ENCODE measurements around the gene TNFSF11. TPM values are rescaled to one million over a fixed set of nuclear protein-coding genes. Genes with fewer than 3 reads are reported as not detected.

The TNFSF11 gene, protein sequence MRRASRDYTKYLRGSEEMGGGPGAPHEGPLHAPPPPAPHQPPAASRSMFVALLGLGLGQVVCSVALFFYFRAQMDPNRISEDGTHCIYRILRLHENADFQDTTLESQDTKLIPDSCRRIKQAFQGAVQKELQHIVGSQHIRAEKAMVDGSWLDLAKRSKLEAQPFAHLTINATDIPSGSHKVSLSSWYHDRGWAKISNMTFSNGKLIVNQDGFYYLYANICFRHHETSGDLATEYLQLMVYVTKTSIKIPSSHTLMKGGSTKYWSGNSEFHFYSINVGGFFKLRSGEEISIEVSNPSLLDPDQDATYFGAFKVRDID
- total RNA-seq: under 1 TPM; 0.27 to 0.33 TPM

DNA sequence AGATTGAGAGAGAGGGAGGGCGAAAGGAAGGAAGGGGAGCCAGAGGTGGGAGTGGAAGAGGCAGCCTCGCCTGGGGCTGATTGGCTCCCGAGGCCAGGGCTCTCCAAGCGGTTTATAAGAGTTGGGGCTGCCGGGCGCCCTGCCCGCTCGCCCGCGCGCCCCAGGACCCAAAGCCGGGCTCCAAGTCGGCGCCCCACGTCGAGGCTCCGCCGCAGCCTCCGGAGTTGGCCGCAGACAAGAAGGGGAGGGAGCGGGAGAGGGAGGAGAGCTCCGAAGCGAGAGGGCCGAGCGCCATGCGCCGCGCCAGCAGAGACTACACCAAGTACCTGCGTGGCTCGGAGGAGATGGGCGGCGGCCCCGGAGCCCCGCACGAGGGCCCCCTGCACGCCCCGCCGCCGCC is at the start of gene TNFSF11:
TNFSF11 (plus strand) TSS at position 142 of the 400 bp plus-strand sequence; CDS start at position 294, 152 bp downstream.
- Mint-ChIP-seq H3K27ac (peak within 1 kb of the TSS; percentile 8), H3K4me3 (peak within 1 kb of the TSS; percentile 76), H3K9me3 (peaks cover 6% of the 10 kb centered on the region), H3K36me3 (ENCODE audit: low read depth) (no peaks in the 10 kb centered on the region), H3K4me1 (ENCODE audit: low read depth) (peaks cover 27% of the 10 kb centered on the region), H3K27me3 (ENCODE audit: low read depth) (peaks cover 27% of the 10 kb centered on the region)
- CTCF ChIA-PET: no interaction called here
- no peak for DNase-seq
- intact Hi-C loops (cut with micrococcal nuclease): loop anchor here (1.0 to 5.0 kb wide), 2 partner anchors 76 to 242 kb away; no protein-coding TSS in a partner anchor

DNA sequence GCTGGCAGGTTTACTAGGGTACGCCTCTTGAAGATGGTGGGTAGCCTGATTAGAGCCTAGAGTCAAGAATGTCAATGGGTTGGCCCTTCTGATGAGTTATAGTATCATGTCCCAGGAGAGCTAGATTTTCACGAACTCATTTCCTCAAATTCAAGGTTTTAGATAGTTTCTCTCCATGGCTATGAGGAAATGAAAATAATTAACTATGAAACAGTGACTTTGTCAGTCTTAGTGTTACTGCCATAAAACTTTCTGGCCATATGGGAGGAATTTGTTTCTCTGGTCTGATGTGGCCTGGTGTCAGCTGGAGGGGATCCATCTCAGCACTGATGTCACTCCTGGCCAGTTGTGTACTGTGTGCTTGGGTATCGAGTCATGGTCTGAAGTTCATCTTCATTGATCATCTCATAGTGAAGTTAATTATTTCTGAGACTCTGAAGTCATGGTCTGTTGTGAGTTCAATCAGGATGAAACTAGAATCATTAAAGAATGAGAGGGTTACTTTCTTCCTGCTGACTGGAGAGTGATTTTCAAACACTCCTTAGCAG is 49.4 kb upstream of the TNFSF11 start:
- no peaks in the 10 kb centered on the region for H3K9me3 Mint-ChIP-seq
- no peak overlapping the region for H3K4me3 Mint-ChIP-seq
- DNase-seq: no peak
- CTCF ChIA-PET: no interaction called here
- H3K36me3 Mint-ChIP-seq (ENCODE audit: low read depth): no peaks in the 10 kb centered on the region
- H3K27ac Mint-ChIP-seq: no peak overlapping the region
- H3K27me3 Mint-ChIP-seq (ENCODE audit: low read depth): no peaks in the 10 kb centered on the region
- intact Hi-C loops (cut with micrococcal nuclease): no loop called here
- no peaks in the 10 kb centered on the region for H3K4me1 Mint-ChIP-seq (ENCODE audit: low read depth)

DNA sequence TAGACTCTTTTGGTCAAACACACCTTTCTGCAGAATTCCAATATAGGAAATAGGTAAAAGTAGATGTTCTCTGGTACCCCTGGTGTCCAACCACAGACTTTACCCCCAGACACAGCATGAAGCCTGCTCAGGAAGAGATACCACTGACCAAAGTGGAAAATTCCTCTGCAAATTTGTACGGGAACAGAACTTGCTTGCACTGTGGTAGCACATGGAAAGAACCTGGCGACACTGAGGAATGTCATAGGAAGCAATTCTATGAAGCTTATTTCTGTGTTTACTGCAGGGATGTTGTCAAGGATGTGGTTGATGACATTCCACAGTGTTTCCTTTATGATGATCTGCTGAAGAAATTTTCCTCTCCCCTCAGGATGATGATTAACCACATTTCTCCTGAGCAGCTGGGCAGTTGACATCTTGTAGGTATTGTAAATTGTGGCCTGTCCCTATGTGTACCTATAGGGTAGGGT is 48.9 kb upstream of the TNFSF11 start:
- Mint-ChIP-seq H3K4me1 (ENCODE audit: low read depth) (no peaks in the 10 kb centered on the region), H3K36me3 (ENCODE audit: low read depth) (no peaks in the 10 kb centered on the region), H3K9me3 (no peaks in the 10 kb centered on the region), H3K4me3 (no peak overlapping the region), H3K27me3 (ENCODE audit: low read depth) (no peaks in the 10 kb centered on the region), H3K27ac (no peak overlapping the region)
- CTCF ChIA-PET: no interaction called here
- DNase-seq: no peak
- intact Hi-C loops (cut with micrococcal nuclease): no loop called here

DNA sequence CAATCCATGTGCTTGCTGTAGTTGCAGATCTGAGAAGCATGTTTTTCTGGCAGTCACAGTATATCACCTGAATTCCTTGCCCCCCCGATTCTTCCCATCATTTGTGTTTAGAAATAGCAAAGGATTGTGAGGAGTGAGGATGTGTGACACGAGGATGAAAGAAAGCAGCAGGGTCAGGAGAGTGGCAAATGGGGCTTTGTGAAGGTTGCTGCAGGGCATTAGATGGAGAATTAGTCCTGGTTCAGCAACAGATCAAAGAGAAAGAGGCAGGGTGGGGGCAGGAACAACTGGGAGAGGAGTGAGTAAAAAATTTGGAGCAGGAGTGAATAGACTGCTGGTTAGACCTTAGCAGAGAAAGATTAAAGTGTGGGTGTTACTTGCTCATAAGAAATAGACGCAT is 47.7 kb upstream of the TNFSF11 start:
- Mint-ChIP-seq H3K27ac (no peak overlapping the region), H3K4me3 (no peak overlapping the region), H3K27me3 (ENCODE audit: low read depth) (no peaks in the 10 kb centered on the region), H3K4me1 (ENCODE audit: low read depth) (peaks cover 4% of the 10 kb centered on the region), H3K36me3 (ENCODE audit: low read depth) (no peaks in the 10 kb centered on the region), H3K9me3 (no peaks in the 10 kb centered on the region)
- CTCF ChIA-PET: no interaction called here
- DNase-seq: no peak
- intact Hi-C loops (cut with micrococcal nuclease): no loop called here

DNA sequence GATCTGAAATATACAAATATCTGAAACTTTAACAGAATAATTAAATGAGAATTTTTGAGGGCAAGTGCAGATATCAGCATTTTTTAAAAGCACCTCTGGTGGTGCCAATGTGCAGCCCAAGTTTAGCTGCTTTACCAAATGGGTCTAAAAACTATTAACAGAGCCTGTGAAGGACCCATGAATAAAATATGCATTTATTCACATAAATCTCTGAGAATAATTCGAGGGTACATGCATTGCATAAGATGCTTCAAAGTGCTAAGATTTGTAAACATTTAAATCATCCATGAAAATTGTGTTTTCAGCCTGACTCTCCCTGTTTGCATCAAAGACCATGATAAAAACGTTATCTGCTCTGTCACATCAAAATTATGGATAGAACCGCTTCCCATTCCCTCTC is 47.1 kb upstream of the TNFSF11 start:
- no peaks in the 10 kb centered on the region for H3K36me3 Mint-ChIP-seq (ENCODE audit: low read depth)
- H3K4me3 Mint-ChIP-seq: no peak overlapping the region
- H3K9me3 Mint-ChIP-seq: no peaks in the 10 kb centered on the region
- no peaks in the 10 kb centered on the region for H3K27me3 Mint-ChIP-seq (ENCODE audit: low read depth)
- H3K4me1 Mint-ChIP-seq (ENCODE audit: low read depth): peaks cover 4% of the 10 kb centered on the region
- DNase-seq: no peak
- intact Hi-C loops (cut with micrococcal nuclease): no loop called here
- CTCF ChIA-PET: no interaction called here
- H3K27ac Mint-ChIP-seq: no peak overlapping the region

DNA sequence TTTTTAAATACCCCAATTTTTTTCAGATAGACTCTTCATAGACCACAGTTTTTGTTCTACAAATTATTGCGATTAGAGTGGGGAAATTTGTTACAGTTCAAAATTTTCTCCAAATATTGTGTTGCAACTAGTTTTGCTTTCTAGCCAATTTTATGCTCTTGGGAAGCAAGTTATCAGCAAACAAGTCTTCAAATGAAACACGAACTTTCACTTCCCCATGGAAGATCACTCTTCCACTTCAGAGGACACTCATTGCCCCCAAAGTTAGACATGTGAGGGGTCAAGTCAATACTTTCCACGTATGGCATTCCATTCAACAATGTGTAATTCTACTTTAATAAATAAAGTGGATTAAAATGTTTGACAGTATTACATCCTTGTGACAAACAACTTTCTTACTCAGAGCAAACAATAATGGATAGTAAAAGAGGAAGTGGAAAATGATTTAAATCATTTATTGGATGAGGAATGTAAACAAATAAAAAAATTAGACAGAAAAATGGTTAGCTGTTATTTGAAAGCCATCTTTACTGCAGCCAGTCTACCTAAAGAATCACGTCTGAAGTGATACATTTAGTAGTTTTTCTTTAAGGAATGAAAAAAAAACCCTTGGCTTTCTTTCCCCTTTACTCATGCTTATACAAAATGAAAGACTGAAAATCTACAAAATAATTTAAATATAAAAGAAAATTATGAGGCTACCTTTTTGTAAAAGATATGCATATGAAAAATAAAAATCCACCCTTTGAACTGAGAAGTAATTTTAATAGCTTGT is 41.2 kb upstream of the TNFSF11 start:
- Mint-ChIP-seq H3K4me3 (no peak overlapping the region), H3K27me3 (ENCODE audit: low read depth) (no peaks in the 10 kb centered on the region), H3K4me1 (ENCODE audit: low read depth) (peaks cover 4% of the 10 kb centered on the region), H3K36me3 (ENCODE audit: low read depth) (no peaks in the 10 kb centered on the region), H3K9me3 (no peaks in the 10 kb centered on the region), H3K27ac (no peak overlapping the region)
- intact Hi-C loops (cut with micrococcal nuclease): no loop called here
- no peak for DNase-seq
- CTCF ChIA-PET: no interaction called here

DNA sequence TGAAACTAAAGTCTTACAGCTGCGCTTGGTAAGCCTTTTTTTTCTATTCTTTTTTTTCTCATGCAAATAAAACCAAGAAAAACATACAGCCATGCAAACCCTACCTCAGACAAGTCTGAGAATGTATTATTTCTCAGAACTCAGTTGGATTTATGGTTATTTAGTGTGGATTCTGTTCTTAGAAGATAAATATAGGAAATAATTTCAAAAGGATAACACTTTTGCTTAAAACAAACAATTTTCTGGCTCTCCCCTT is 40.7 kb upstream of the TNFSF11 start:
- Mint-ChIP-seq H3K27me3 (ENCODE audit: low read depth) (no peaks in the 10 kb centered on the region), H3K4me1 (ENCODE audit: low read depth) (peaks cover 4% of the 10 kb centered on the region), H3K9me3 (no peaks in the 10 kb centered on the region), H3K36me3 (ENCODE audit: low read depth) (no peaks in the 10 kb centered on the region), H3K27ac (no peak overlapping the region), H3K4me3 (no peak overlapping the region)
- no peak for DNase-seq
- CTCF ChIA-PET: no interaction called here
- intact Hi-C loops (cut with micrococcal nuclease): no loop called here

DNA sequence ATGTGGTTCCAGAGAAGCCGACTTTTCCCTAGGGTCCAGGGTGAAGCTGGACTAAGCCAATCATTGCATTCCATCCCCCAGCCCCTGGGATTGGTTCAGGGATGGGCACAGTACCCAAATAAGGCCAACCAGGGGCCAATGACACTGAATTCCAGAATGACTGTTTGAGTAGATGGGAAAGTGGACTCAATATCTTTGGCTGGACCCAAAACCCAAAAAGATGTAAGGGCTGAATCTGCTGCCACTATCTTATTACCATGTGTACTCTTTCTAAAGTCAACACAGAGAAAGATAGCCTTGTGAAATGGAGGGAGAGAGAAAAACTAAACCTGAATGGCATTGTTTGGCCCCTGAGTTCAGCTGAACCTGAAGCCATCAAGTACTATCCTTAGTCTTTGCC is 39.2 kb upstream of the TNFSF11 start:
- Mint-ChIP-seq H3K4me1 (ENCODE audit: low read depth) (peaks cover 10% of the 10 kb centered on the region), H3K36me3 (ENCODE audit: low read depth) (no peaks in the 10 kb centered on the region), H3K9me3 (no peaks in the 10 kb centered on the region), H3K4me3 (no peak overlapping the region), H3K27ac (no peak overlapping the region), H3K27me3 (ENCODE audit: low read depth) (no peaks in the 10 kb centered on the region)
- DNase-seq: no peak
- intact Hi-C loops (cut with micrococcal nuclease): no loop called here
- CTCF ChIA-PET: no interaction called here

DNA sequence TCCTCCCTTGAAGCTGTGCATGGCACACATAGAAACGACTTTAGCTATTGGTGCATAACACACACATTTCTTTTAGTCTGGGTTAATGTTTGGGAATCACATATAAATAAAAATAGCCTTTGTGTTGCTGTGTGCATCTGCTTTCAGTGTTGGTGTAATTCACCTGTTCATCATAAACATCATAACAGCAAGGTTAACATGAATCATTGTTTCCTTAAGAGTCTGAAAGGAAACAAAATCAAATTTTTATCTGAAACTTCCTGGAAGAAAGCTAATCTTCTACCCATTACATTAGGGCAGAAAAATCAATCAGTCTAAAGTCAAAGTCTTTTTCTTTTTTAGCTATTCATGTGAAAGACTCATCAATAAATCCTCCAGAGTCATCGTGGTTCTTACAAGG is 35.0 kb upstream of the TNFSF11 start:
- DNase-seq: no peak
- H3K36me3 Mint-ChIP-seq (ENCODE audit: low read depth): no peaks in the 10 kb centered on the region
- H3K9me3 Mint-ChIP-seq: no peaks in the 10 kb centered on the region
- no peak overlapping the region for H3K4me3 Mint-ChIP-seq
- H3K4me1 Mint-ChIP-seq (ENCODE audit: low read depth): peaks cover 6% of the 10 kb centered on the region
- CTCF ChIA-PET: no interaction called here
- no peaks in the 10 kb centered on the region for H3K27me3 Mint-ChIP-seq (ENCODE audit: low read depth)
- intact Hi-C loops (cut with micrococcal nuclease): no loop called here
- no peak overlapping the region for H3K27ac Mint-ChIP-seq

DNA sequence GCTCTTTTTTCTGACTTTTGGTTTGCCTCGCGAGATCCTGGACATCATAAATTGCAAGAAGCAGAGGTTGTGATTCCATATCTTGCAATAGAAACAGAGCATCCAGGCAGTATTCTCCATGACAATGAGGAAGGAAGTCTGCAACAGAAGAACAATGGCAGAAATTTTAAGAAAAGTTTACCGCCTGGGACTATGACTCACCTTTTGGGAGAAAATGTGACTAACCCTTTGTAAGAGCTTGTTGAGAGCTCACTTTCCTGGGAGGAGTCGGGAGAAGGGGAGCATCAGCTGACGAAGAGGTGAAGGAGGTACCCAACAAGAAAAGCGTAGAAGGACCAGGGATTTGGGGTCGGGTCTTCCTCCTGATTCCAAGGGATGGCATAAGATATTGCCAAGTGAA is 34.3 kb upstream of the TNFSF11 start:
- Mint-ChIP-seq H3K27me3 (ENCODE audit: low read depth) (no peaks in the 10 kb centered on the region), H3K4me3 (no peak overlapping the region), H3K36me3 (ENCODE audit: low read depth) (no peaks in the 10 kb centered on the region), H3K4me1 (ENCODE audit: low read depth) (peaks cover 6% of the 10 kb centered on the region), H3K27ac (no peak overlapping the region), H3K9me3 (no peaks in the 10 kb centered on the region)
- intact Hi-C loops (cut with micrococcal nuclease): no loop called here
- CTCF ChIA-PET: no interaction called here
- DNase-seq: no peak

DNA sequence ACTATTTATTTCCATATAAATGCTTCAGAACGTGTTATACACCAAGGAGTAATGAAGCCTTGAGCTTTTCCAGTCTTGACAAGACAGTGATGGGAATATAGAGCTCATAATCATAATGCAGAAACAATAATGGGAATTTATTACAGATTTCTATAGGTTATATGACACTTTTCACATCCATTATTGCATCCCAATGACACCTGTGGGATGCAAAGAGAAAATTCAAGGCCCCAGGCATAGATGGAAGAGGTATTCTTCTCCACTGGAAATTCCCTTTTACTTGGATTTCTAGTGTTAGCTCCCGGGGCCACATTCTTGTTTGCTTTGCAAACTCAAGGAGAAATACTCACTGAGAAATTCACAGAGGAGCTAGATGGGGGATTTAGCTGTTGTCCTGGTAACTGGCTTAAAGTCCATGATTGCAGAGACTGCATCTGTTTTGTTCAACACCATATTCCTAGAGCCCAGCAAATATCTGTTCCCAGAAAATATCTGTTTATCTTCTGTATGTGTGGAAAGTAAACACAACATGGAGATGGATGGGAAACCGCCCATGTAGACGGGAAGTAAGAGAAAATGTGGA is 30.6 kb upstream of the TNFSF11 start:
- no peak overlapping the region for H3K4me3 Mint-ChIP-seq
- intact Hi-C loops (cut with micrococcal nuclease): no loop called here
- peaks cover 14% of the 10 kb centered on the region for H3K4me1 Mint-ChIP-seq (ENCODE audit: low read depth)
- H3K27ac Mint-ChIP-seq: no peak overlapping the region
- H3K9me3 Mint-ChIP-seq: no peaks in the 10 kb centered on the region
- CTCF ChIA-PET: interaction anchor here (1.0 kb wide), 1 partner anchor 9 kb away, joined by 3 read pairs; no protein-coding TSS in a partner anchor
- H3K36me3 Mint-ChIP-seq (ENCODE audit: low read depth): no peaks in the 10 kb centered on the region
- DNase-seq: no peak
- no peaks in the 10 kb centered on the region for H3K27me3 Mint-ChIP-seq (ENCODE audit: low read depth)

DNA sequence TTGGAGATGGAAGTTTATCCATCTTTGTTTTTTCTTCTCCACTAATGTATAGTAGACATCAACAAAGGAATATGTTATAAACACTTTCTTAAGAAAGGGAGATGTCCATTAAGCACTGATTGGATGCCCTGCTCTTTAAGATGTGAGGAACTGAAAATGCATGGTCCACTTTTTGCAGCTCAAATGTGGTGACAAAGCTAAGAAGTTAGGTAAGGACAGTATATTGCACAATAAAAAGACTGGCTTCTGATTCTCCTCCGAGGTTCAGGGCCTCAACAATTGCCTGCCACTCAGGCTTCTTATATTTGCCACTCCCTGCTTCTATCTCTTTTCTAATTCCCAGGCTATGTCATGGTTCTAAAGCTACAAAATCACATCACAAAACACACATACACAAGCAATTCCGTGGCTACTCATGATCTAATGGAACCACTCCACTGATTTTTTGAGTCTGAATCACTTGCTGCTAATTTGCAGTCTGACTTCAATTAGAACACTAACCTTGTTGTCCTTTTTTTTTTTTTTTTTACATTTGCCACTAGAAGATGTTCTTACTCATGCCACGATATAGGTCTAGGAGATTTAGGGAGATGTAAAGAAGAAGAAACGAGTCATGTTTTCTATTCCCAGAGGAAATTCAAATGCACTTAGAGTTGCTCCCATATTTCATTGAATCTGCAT is 29.6 kb upstream of the TNFSF11 start:
- Mint-ChIP-seq H3K4me1 (ENCODE audit: low read depth) (peaks cover 8% of the 10 kb centered on the region), H3K27me3 (ENCODE audit: low read depth) (no peaks in the 10 kb centered on the region), H3K27ac (no peak overlapping the region), H3K36me3 (ENCODE audit: low read depth) (no peaks in the 10 kb centered on the region), H3K4me3 (no peak overlapping the region), H3K9me3 (no peaks in the 10 kb centered on the region)
- DNase-seq: no peak
- CTCF ChIA-PET: interaction anchor here (0.6 kb wide), 1 partner anchor 240 kb away, joined by 4 read pairs; no protein-coding TSS in a partner anchor
- intact Hi-C loops (cut with micrococcal nuclease): no loop called here

All from activated naive CD4-positive, alpha-beta T cell treated with anti-CD3 and anti-CD28 coated beads for 36 hours (primary cell).